NB4 (cell line): ENCODE results near the gene QSOX2.

ENCODE experiments used
- DNase-seq: peaks from one replicate; pipeline ENCODE4 v3.0.0; 2010; ENCODE audit warnings: low read depth
- H3K4me3 ChIP-seq: one replicate; pipeline ENCODE4 v1.5.1; 2011; ENCODE audit warnings: mild to moderate bottlenecking, low read depth, low read length, moderate library complexity
- CTCF ChIP-seq: IDR thresholded peaks from one replicate; pipeline ENCODE4 v1.5.1; 2012; ENCODE audit warnings: low read depth, low read length
- MAX ChIP-seq: IDR thresholded peaks from 2 replicates; pipeline ENCODE4 v1.6.1; 2011; ENCODE audit warnings: low read depth, low read length
- MYC ChIP-seq: IDR thresholded peaks from 2 replicates; pipeline ENCODE4 v1.6.1; 2011; ENCODE audit warnings: low read depth, low read length
- POLR2A ChIP-seq: IDR thresholded peaks from 2 replicates; pipeline ENCODE4 v1.6.1; 2011; ENCODE audit warnings: mild to moderate bottlenecking; ENCODE audit not compliant: insufficient read length; ENCODE audit errors: extremely low read depth

QSOX2 gene

GRCh38 chr9:136185066-136185465, 60.5 kb downstream of the QSOX2 start:
- TF ChIP-seq MAX (no peak), MYC (no peak), POLR2A (no peak), CTCF (no peak)
- no peak overlapping the region for H3K4me3 ChIP-seq
- DNase-seq: no peak

- no peak for DNase-seq
- no peak overlapping the region for H3K4me3 ChIP-seq
- TF ChIP-seq MYC: no peak
- no peak for TF ChIP-seq POLR2A
- TF ChIP-seq CTCF: no peak
- TF ChIP-seq MAX: no peak
These were observed 62.7 kb downstream of the QSOX2 start for GRCh38 chr9:136182850-136183422.

GRCh38 chr9:136182420-136182787, 63.2 kb downstream of the QSOX2 start:
- TF ChIP-seq MYC: no peak
- no peak for TF ChIP-seq POLR2A
- TF ChIP-seq CTCF: no peak
- no peak for TF ChIP-seq MAX
- H3K4me3 ChIP-seq: no peak overlapping the region
- no peak for DNase-seq

- TF ChIP-seq POLR2A: no peak
- no peak for TF ChIP-seq CTCF
- TF ChIP-seq MAX: no peak
- no peak for TF ChIP-seq MYC
- no peak overlapping the region for H3K4me3 ChIP-seq
- no peak for DNase-seq
These were observed 63.7 kb downstream of the QSOX2 start for GRCh38 chr9:136181784-136182419.

- H3K4me3 ChIP-seq: no peak overlapping the region
- DNase-seq: no peak
- no peak for TF ChIP-seq MYC
- no peak for TF ChIP-seq POLR2A
- no peak for TF ChIP-seq CTCF
- TF ChIP-seq MAX: no peak
These were observed 65.0 kb downstream of the QSOX2 start for GRCh38 chr9:136180586-136180985.

GRCh38 chr9:136179761-136180160, 65.9 kb downstream of the QSOX2 start:
- TF ChIP-seq CTCF: no peak
- no peak for TF ChIP-seq POLR2A
- TF ChIP-seq MYC: no peak
- TF ChIP-seq MAX: no peak
- H3K4me3 ChIP-seq: no peak overlapping the region
- DNase-seq: no peak
